Neuronal stem cell (in vitro differentiated cells): ENCODE measurements around the gene DNAJB13. TPM values are rescaled to one million over a fixed set of nuclear protein-coding genes. Genes with fewer than 3 reads are reported as not detected.

Source experiments
- DNase-seq: peaks from one replicate; pipeline ENCODE4 v3.0.0-alpha.2; 2013; ENCODE audit warnings: low spot score
- H2AFZ ChIP-seq: one replicate; pipeline ENCODE4 v1.6.1; 2013; ENCODE audit warnings: mild to moderate bottlenecking, low read length, inconsistent platforms
- H2AK5ac ChIP-seq: 2 replicates; pipeline ENCODE4 v1.6.1; 2013; ENCODE audit warnings: low read depth, mild to moderate bottlenecking, inconsistent platforms, low read length, moderate library complexity, mixed read lengths
- H2BK120ac ChIP-seq: 2 replicates; pipeline ENCODE4 v1.6.1; 2013; ENCODE audit warnings: low read depth, mild to moderate bottlenecking, inconsistent platforms, low read length, moderate library complexity, mixed read lengths
- H2BK12ac ChIP-seq: one replicate; pipeline ENCODE4 v1.6.1; 2013; ENCODE audit warnings: low read length, inconsistent platforms
- H2BK15ac ChIP-seq: 2 replicates; pipeline ENCODE4 v1.6.1; 2013; ENCODE audit warnings: mild to moderate bottlenecking, low read length, inconsistent platforms, mixed read lengths
- H2BK5ac ChIP-seq: one replicate; pipeline ENCODE4 v1.6.1; 2013; ENCODE audit warnings: inconsistent platforms, mild to moderate bottlenecking, low read length, moderate library complexity
- H3K14ac ChIP-seq: one replicate; pipeline ENCODE4 v1.6.1; 2013; ENCODE audit warnings: low read length, inconsistent platforms
- H3K18ac ChIP-seq: 2 replicates; pipeline ENCODE4 v1.6.1; 2013; ENCODE audit warnings: low read length, inconsistent platforms
- H3K23ac ChIP-seq: 2 replicates; pipeline ENCODE4 v1.6.1; 2013; ENCODE audit warnings: low read depth, mild to moderate bottlenecking, mixed read lengths, low read length, inconsistent platforms; ENCODE audit not compliant: poor library complexity
- H3K27ac ChIP-seq: replicated peaks from 3 replicates; pipeline ENCODE4 v1.5.1; 2013; ENCODE audit warnings: low read length, inconsistent platforms
- H3K27me3 ChIP-seq, 3 experiments: 2 replicates each; pipeline ENCODE4 v1.6.1; 2013; ENCODE audit warnings: low read length in 3 of 3, mild to moderate bottlenecking in 2 of 3, inconsistent platforms in 1 of 3, low read depth in 1 of 3, mixed read lengths in 1 of 3, moderate library complexity in 1 of 3; ENCODE audit not compliant: control insufficient read depth in 3 of 3, insufficient read depth in 3 of 3
- H3K36me3 ChIP-seq, 2 donors: replicated peaks in 1 of 2; 2 replicates each; pipeline ENCODE4 v1.6.1; 2013; ENCODE audit warnings: low read length in 2 of 2; ENCODE audit not compliant: control insufficient read depth in 2 of 2, insufficient read depth in 2 of 2
- H3K4ac ChIP-seq: 2 replicates; pipeline ENCODE4 v1.6.1; 2013; ENCODE audit warnings: inconsistent platforms, mild to moderate bottlenecking, low read length, moderate library complexity
- H3K4me1 ChIP-seq, 2 donors: 1 replicate in 1 of 2; 2 replicates in 1 of 2; pipeline ENCODE4 v1.6.1; 2013; ENCODE audit warnings: low read length in 2 of 2, low read depth in 1 of 2; ENCODE audit not compliant: control insufficient read depth in 2 of 2, insufficient read depth in 1 of 2
- H3K4me2 ChIP-seq: one replicate; pipeline ENCODE4 v1.6.1; 2013; ENCODE audit warnings: mild to moderate bottlenecking, low read length, inconsistent platforms; ENCODE audit not compliant: insufficient read depth, poor library complexity, severe bottlenecking
- H3K4me3 ChIP-seq, 2 donors: 2 replicates each; pipeline ENCODE4 v1.5.1; 2013; ENCODE audit warnings: low read length in 2 of 2, mild to moderate bottlenecking in 2 of 2, inconsistent platforms in 1 of 2, moderate library complexity in 1 of 2
- H3K79me1 ChIP-seq: one replicate; pipeline ENCODE4 v1.6.1; 2013; ENCODE audit warnings: low read depth, mild to moderate bottlenecking, inconsistent platforms, low read length, moderate library complexity
- H3K9ac ChIP-seq: one replicate; pipeline ENCODE4 v1.6.1; 2013; ENCODE audit warnings: mild to moderate bottlenecking, low read depth, low read length, inconsistent platforms; ENCODE audit not compliant: poor library complexity
- H3K9me3 ChIP-seq, 2 donors: replicated peaks in 1 of 2; 2 replicates each; pipeline versions ENCODE3 to v1.6.1; 2013; ENCODE audit warnings: low read length in 2 of 2, mild to moderate bottlenecking in 2 of 2, inconsistent platforms in 1 of 2, low read depth in 1 of 2, mixed read lengths in 1 of 2, moderate library complexity in 1 of 2; ENCODE audit not compliant: control insufficient read depth in 2 of 2, insufficient read depth in 1 of 2
- H4K8ac ChIP-seq: one replicate; pipeline ENCODE4 v1.6.1; 2013; ENCODE audit warnings: low read depth, mild to moderate bottlenecking, inconsistent platforms, low read length, moderate library complexity
- H4K91ac ChIP-seq: one replicate; pipeline ENCODE4 v1.6.1; 2013; ENCODE audit warnings: low read length, low read depth, mild to moderate bottlenecking, inconsistent platforms; ENCODE audit not compliant: poor library complexity
- WGBS, 2 donors: extraction: QIAGEN DNeasy Blood & Tissue Kit; methylation state at CpG; one replicate each; pipeline ENCODE4 v1.1.7; 2013; ENCODE audit warnings: missing lambda C conversion rate in 2 of 2, mixed read lengths in 1 of 2; ENCODE audit not compliant: insufficient read length in 2 of 2, insufficient replicate concordance in 1 of 2; ENCODE audit errors: extremely low coverage in 2 of 2; 5-methylcytosine and 5-hydroxymethylcytosine counted together
- polyA plus RNA-seq, 2 experiments: library from polyadenylated mRNA; stranded (reverse); fragments of 200-250 nt; gene quantifications; one replicate each; pipeline ENCODE4 v1.2.3, GENCODE V29; 2013

DNAJB13 gene, protein sequence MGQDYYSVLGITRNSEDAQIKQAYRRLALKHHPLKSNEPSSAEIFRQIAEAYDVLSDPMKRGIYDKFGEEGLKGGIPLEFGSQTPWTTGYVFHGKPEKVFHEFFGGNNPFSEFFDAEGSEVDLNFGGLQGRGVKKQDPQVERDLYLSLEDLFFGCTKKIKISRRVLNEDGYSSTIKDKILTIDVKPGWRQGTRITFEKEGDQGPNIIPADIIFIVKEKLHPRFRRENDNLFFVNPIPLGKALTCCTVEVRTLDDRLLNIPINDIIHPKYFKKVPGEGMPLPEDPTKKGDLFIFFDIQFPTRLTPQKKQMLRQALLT
- polyA plus RNA-seq (2013, experiment 1 of 2) = 0.26 TPM
- 0.24 TPM for polyA plus RNA-seq (2013, experiment 2 of 2)

GRCh38 chr11:73950869-73951710 lies at the start of gene DNAJB13:
TSS of gene DNAJB13 (plus strand) at chr11:73951026. CDS start at chr11:73951070, 44 bp downstream.
- no peak within 1 kb of the TSS for H3K4me2 ChIP-seq
- no peak within 1 kb of the TSS for H2AK5ac ChIP-seq
- H3K4me1 ChIP-seq = peaks cover 1 to 5% of the 10 kb centered on the region in 2 donors
- H4K8ac ChIP-seq = no peak within 1 kb of the TSS
- no peak within 1 kb of the TSS for H3K14ac ChIP-seq
- peak; percentile 76 for DNase-seq
- H3K27me3 ChIP-seq = no peaks in the 10 kb centered on the region
- no peak within 1 kb of the TSS for H2BK12ac ChIP-seq
- H4K91ac ChIP-seq = no peak within 1 kb of the TSS
- H2AFZ ChIP-seq = peak within 1 kb of the TSS; percentile 60
- no CpG with 5 or more reads among the region's 12 CpGs for WGBS, 2 donors
- H2BK5ac ChIP-seq = no peak within 1 kb of the TSS
- H3K4me3 ChIP-seq = no peak within 1 kb of the TSS
- peaks cover 0 to 1% of the 10 kb centered on the region in 2 donors for H3K36me3 ChIP-seq
- H3K9me3 ChIP-seq = peaks cover 2 to 3% of the 10 kb centered on the region in 2 donors
- no peak within 1 kb of the TSS for H3K23ac ChIP-seq
- H3K9ac ChIP-seq = no peak within 1 kb of the TSS
- H3K4ac ChIP-seq = no peak within 1 kb of the TSS
- no peak within 1 kb of the TSS for H3K27ac ChIP-seq
- H2BK120ac ChIP-seq = no peak within 1 kb of the TSS
- H2BK15ac ChIP-seq = no peak within 1 kb of the TSS
- H3K79me1 ChIP-seq = no peaks in the 10 kb centered on the region
- H3K18ac ChIP-seq = no peak within 1 kb of the TSS

GRCh38 chr11:73902303-73902702 lies 48.5 kb upstream of the DNAJB13 start:
- Histone ChIP-seq H3K4ac (no peak overlapping the region), H2BK15ac (no peak overlapping the region), H3K9me3 (peaks cover 0 to 4% of the 10 kb centered on the region in 2 donors), H3K36me3 (peaks cover 15 to 66% of the 10 kb centered on the region in 2 donors), H3K27ac (no peak overlapping the region), H3K18ac (no peak overlapping the region), H2AK5ac (no peak overlapping the region), H3K23ac (no peak overlapping the region), H3K27me3 (no peaks in the 10 kb centered on the region), H2BK12ac (no peak overlapping the region), H3K4me2 (no peak overlapping the region), H3K9ac (no peak overlapping the region), H2BK5ac (no peak overlapping the region), H3K79me1 (no peaks in the 10 kb centered on the region), H4K91ac (no peak overlapping the region), H2BK120ac (no peak overlapping the region), H3K4me1 (no peaks in the 10 kb centered on the region), H3K4me3 (no peak overlapping the region), H4K8ac (no peak overlapping the region), H2AFZ (no peak overlapping the region), H3K14ac (no peak overlapping the region)
- DNase-seq = no peak
- no CpG with 5 or more reads among the region's 1 CpG for WGBS, 2 donors

- H3K9ac ChIP-seq = no peak overlapping the region
- no peak overlapping the region for H2AFZ ChIP-seq
- no peak overlapping the region for H2BK5ac ChIP-seq
- no CpG with 5 or more reads among the region's 4 CpGs for WGBS, 2 donors
- no peak overlapping the region for H4K91ac ChIP-seq
- H3K27ac ChIP-seq = no peak overlapping the region
- H2BK15ac ChIP-seq = no peak overlapping the region
- H3K79me1 ChIP-seq = no peaks in the 10 kb centered on the region
- peaks cover 0 to 2% of the 10 kb centered on the region in 2 donors for H3K9me3 ChIP-seq
- H3K4me1 ChIP-seq = no peaks in the 10 kb centered on the region
- no peak overlapping the region for H2BK12ac ChIP-seq
- no peak overlapping the region for H3K4me2 ChIP-seq
- H3K27me3 ChIP-seq = no peaks in the 10 kb centered on the region
- DNase-seq = no peak
- no peak overlapping the region for H3K14ac ChIP-seq
- H3K18ac ChIP-seq = no peak overlapping the region
- no peak overlapping the region for H2BK120ac ChIP-seq
- H3K36me3 ChIP-seq = peaks cover 10 to 75% of the 10 kb centered on the region in 2 donors
- peak overlapping the region in 1 of 2 donors; percentile 19 for H3K4me3 ChIP-seq
- H3K23ac ChIP-seq = peak overlapping the region; percentile 2
- no peak overlapping the region for H4K8ac ChIP-seq
- no peak overlapping the region for H2AK5ac ChIP-seq
- H3K4ac ChIP-seq = peak overlapping the region; percentile 7
These were observed 43.6 kb upstream of the DNAJB13 start for GRCh38 chr11:73907191-73907590.

GRCh38 chr11:73912026-73912425 lies 38.8 kb upstream of the DNAJB13 start:
- H3K4ac ChIP-seq = no peak overlapping the region
- no peak overlapping the region for H4K8ac ChIP-seq
- no peak overlapping the region for H3K4me3 ChIP-seq
- no peak overlapping the region for H3K27ac ChIP-seq
- no peak for DNase-seq
- no peak overlapping the region for H2AFZ ChIP-seq
- no peak overlapping the region for H2BK12ac ChIP-seq
- H3K9ac ChIP-seq = no peak overlapping the region
- no peaks in the 10 kb centered on the region for H3K4me1 ChIP-seq
- peaks cover 0 to 2% of the 10 kb centered on the region in 2 donors for H3K9me3 ChIP-seq
- no peak overlapping the region for H2BK120ac ChIP-seq
- H3K27me3 ChIP-seq = no peaks in the 10 kb centered on the region
- no peak overlapping the region for H4K91ac ChIP-seq
- no CpG with 5 or more reads among the region's 2 CpGs for WGBS, 2 donors
- no peak overlapping the region for H2BK15ac ChIP-seq
- no peak overlapping the region for H3K14ac ChIP-seq
- H3K18ac ChIP-seq = no peak overlapping the region
- no peaks in the 10 kb centered on the region for H3K79me1 ChIP-seq
- H2AK5ac ChIP-seq = no peak overlapping the region
- H2BK5ac ChIP-seq = no peak overlapping the region
- H3K4me2 ChIP-seq = no peak overlapping the region
- H3K36me3 ChIP-seq = peaks cover 9 to 93% of the 10 kb centered on the region in 2 donors
- H3K23ac ChIP-seq = no peak overlapping the region
